HCT116 (cell line): ENCODE data around the gene DNMT3A. TPM values are rescaled to one million over a fixed set of nuclear protein-coding genes. Genes with fewer than 3 reads are reported as not detected.

Experiments used
- ATAC-seq: fragments of 200-7000 bp; cut with Tn5 transposase; 2 replicates; pipeline ENCODE4 v1.9.1; 2020; ENCODE audit warnings: mild to moderate bottlenecking, moderate library complexity
- BruUV-seq: library from RNA; stranded (reverse); fragments of 400-500 nt; replicated peaks from 2 replicates; lab custom pipeline; 2021; lab: Mats Ljungman, UMichigan
- CTCF ChIA-PET: fragments of 300-600 bp; sonication (Branson Sonifier 250); formaldehyde crosslinking; loops from one replicate; lab custom pipeline; 2021; ENCODE audit warnings: antibody characterized with exemption; lab: Charles Lee
- POLR2A ChIA-PET: fragments of 300-600, 350-600 bp; sonication (Branson Sonifier 250); formaldehyde crosslinking; loops from one replicate; lab custom pipeline; 2021; ENCODE audit warnings: antibody characterized with exemption; lab: Charles Lee
- RAD21 ChIA-PET, 2 experiments: fragments of 300-600 bp; sonication (Branson Sonifier 250); formaldehyde crosslinking; loops; one replicate each; lab custom pipeline; 2023; ENCODE audit warnings: low total read pairs in 2 of 2; ENCODE audit not compliant: uncharacterized antibody in 2 of 2, unreplicated experiment in 2 of 2, low non-redundant PET in 1 of 2; lab: Charles Lee
- DNase-seq: peaks from one replicate; pipeline ENCODE4 v3.0.0-alpha.2; 2010; ENCODE audit warnings: low read depth, low spot score
- H2AFZ ChIP-seq: fragments of 200-600 bp; shearing (Covaris generic), sonication (generic); 2 replicates; pipeline ENCODE4 v1.6.1; 2017; ENCODE audit warnings: low read depth, mixed run types, mixed read lengths, antibody characterized with exemption, low read length; ENCODE audit not compliant: poor library complexity, severe bottlenecking
- H3K27ac ChIP-seq: 2 replicates; pipeline ENCODE4 v1.5.1; 2012; ENCODE audit warnings: low read depth, low read length
- H3K27me3 ChIP-seq: fragments of 200-600 bp; sonication (generic); 2 replicates; pipeline ENCODE4 v1.6.1; 2016; ENCODE audit warnings: mixed run types, low read length, mixed read lengths; ENCODE audit not compliant: insufficient read depth
- H3K36me3 ChIP-seq, 2 experiments: fragments of 200-500 bp in 1 of 2; fragments of 200-600 bp in 1 of 2; sonication (Bioruptor generic) in 1 of 2; sonication (generic) in 1 of 2; 2 replicates each; pipeline versions ENCODE4 v1.5.1 to v1.6.1; 2014 to 2016; ENCODE audit warnings: low read length in 2 of 2, inconsistent platforms in 1 of 2, mixed read lengths in 1 of 2, mixed run types in 1 of 2; ENCODE audit not compliant: insufficient read depth in 2 of 2, control insufficient read depth in 1 of 2
- H3K4me1 ChIP-seq, 2 experiments: fragments of 200-600 bp in 1 of 2; sonication (generic) in 1 of 2; 2 replicates each; pipeline versions ENCODE4 v1.5.1 to v1.6.1; 2012 to 2017; ENCODE audit warnings: low read length in 2 of 2, inconsistent platforms in 1 of 2, mild to moderate bottlenecking in 1 of 2, mixed read lengths in 1 of 2, mixed run types in 1 of 2, moderate library complexity in 1 of 2; ENCODE audit not compliant: insufficient read depth in 2 of 2, control insufficient read depth in 1 of 2
- H3K4me2 ChIP-seq: fragments of 200-600 bp; sonication (generic); 2 replicates; pipeline ENCODE4 v1.6.1; 2017; ENCODE audit warnings: mixed run types, low read length, mixed read lengths
- H3K4me3 ChIP-seq, 2 experiments: fragments of 200-600 bp in 1 of 2; sonication (generic) in 1 of 2; replicated peaks in 1 of 2; 2 replicates each; pipeline ENCODE4 v1.5.1; 2011 to 2016; ENCODE audit warnings: low read length in 2 of 2, control low read depth in 1 of 2, low read depth in 1 of 2, mild to moderate bottlenecking in 1 of 2, mixed read lengths in 1 of 2, mixed run types in 1 of 2
- H3K79me2 ChIP-seq: fragments of 200-600 bp; sonication (generic); 2 replicates; pipeline ENCODE4 v1.6.1; 2017; ENCODE audit warnings: mild to moderate bottlenecking, mixed run types, low read length, moderate library complexity, mixed read lengths; ENCODE audit not compliant: insufficient read depth
- H3K9ac ChIP-seq: fragments of 200-600 bp; sonication (generic); 2 replicates; pipeline ENCODE4 v1.6.1; 2016; ENCODE audit warnings: low read length, mixed read lengths
- H3K9me2 ChIP-seq: fragments of 200-600 bp; sonication (generic), shearing (Covaris generic); 2 replicates; pipeline ENCODE4 v1.6.1; 2017; ENCODE audit warnings: mixed run types, mild to moderate bottlenecking, moderate library complexity; ENCODE audit not compliant: insufficient read depth
- H3K9me3 ChIP-seq, 2 experiments: fragments of 200-500 bp in 1 of 2; fragments of 200-600 bp in 1 of 2; sonication (Bioruptor generic) in 1 of 2; sonication (generic) in 1 of 2; 2 replicates each; pipeline ENCODE4 v1.6.1; 2014 to 2017; ENCODE audit warnings: low read length in 2 of 2, mixed read lengths in 2 of 2, inconsistent platforms in 1 of 2, low read depth in 1 of 2, mild to moderate bottlenecking in 1 of 2, mixed run types in 1 of 2, moderate library complexity in 1 of 2; ENCODE audit not compliant: control insufficient read depth in 1 of 2, insufficient read depth in 1 of 2
- H4K20me1 ChIP-seq: fragments of 200-600 bp; sonication (generic), shearing (Covaris generic); 2 replicates; pipeline ENCODE4 v1.6.1; 2017; ENCODE audit warnings: mixed run types, mild to moderate bottlenecking, moderate library complexity; ENCODE audit not compliant: insufficient read depth
- CBX3 ChIP-seq: IDR thresholded peaks from 2 replicates; pipeline ENCODE4 v1.6.1; 2012; ENCODE audit warnings: low read depth
- CEBPB ChIP-seq: IDR thresholded peaks from 2 replicates; pipeline ENCODE4 v1.6.1; 2012; ENCODE audit warnings: low read depth
- EGR1 ChIP-seq: IDR thresholded peaks from 2 replicates; pipeline ENCODE4 v1.6.1; 2012; ENCODE audit warnings: low read depth
- ELF1 ChIP-seq: IDR thresholded peaks from 2 replicates; pipeline ENCODE4 v1.6.1; 2012; ENCODE audit warnings: low read depth, borderline replicate concordance
- EZH2 ChIP-seq: fragments of 200-600 bp; sonication (generic); IDR thresholded peaks from 2 replicates; pipeline ENCODE4 v1.6.1; 2017; ENCODE audit warnings: antibody characterized with exemption, mixed run types
- EZH2phosphoT487 ChIP-seq: fragments of 200-600 bp; IDR thresholded peaks from 2 replicates; pipeline ENCODE4 v1.6.1; 2018; ENCODE audit warnings: antibody characterized with exemption, borderline replicate concordance
- FOSL1 ChIP-seq: IDR thresholded peaks from 2 replicates; pipeline ENCODE4 v1.6.1; 2012; ENCODE audit warnings: low read depth
- JUND ChIP-seq: IDR thresholded peaks from 2 replicates; pipeline ENCODE4 v1.6.1; 2012
- POLR2A ChIP-seq: IDR thresholded peaks from 2 replicates; pipeline ENCODE4 v1.7.0; 2011; ENCODE audit warnings: borderline replicate concordance; ENCODE audit not compliant: insufficient read depth, insufficient read length; ENCODE audit errors: extremely low read depth
- RAD21 ChIP-seq: IDR thresholded peaks from 2 replicates; pipeline ENCODE4 v1.6.1; 2012; ENCODE audit warnings: low read depth, mild to moderate bottlenecking
- REST ChIP-seq: IDR thresholded peaks from 2 replicates; pipeline ENCODE4 v1.6.1; 2012; ENCODE audit warnings: low read depth
- SIN3A ChIP-seq: IDR thresholded peaks from 2 replicates; pipeline ENCODE4 v1.6.1; 2012; ENCODE audit warnings: low read depth
- SP1 ChIP-seq: IDR thresholded peaks from 2 replicates; pipeline ENCODE4 v1.6.1; 2012; ENCODE audit warnings: low read depth
- SRF ChIP-seq: IDR thresholded peaks from 2 replicates; pipeline ENCODE4 v1.6.1; 2012; ENCODE audit warnings: low read depth
- YY1 ChIP-seq: IDR thresholded peaks from 2 replicates; pipeline ENCODE4 v1.6.1; 2011; ENCODE audit warnings: low read length, low read depth, moderate library complexity, mild to moderate bottlenecking; ENCODE audit not compliant: insufficient replicate concordance; ENCODE audit errors: extremely low read depth
- ZNF274 ChIP-seq: fragments of 200-500 bp; sonication (Bioruptor generic); IDR thresholded peaks from 2 replicates; pipeline ENCODE4 v1.6.1; 2014; ENCODE audit warnings: mild to moderate bottlenecking, low read depth, low read length, inconsistent platforms
- intact Hi-C: fragments of 100-400 bp; cut with micrococcal nuclease; formaldehyde crosslinking; loops from 2 replicates; pipeline ENCODE4 v1.10.0; 2022
- total RNA-seq: library from RNA; stranded (reverse); gene quantifications from one replicate; pipeline ENCODE4 v1.2.1, GENCODE V29; 2021; ENCODE audit not compliant: unreplicated experiment
- TF ChIP-seq, protein P1 (sequence below): IDR thresholded peaks from 2 replicates; pipeline ENCODE4 v1.6.1; 2012

The DNMT3A gene
- total RNA-seq, 1 experiment from 2014 or later, result 14.3 TPM

- CTCF ChIA-PET, result interaction anchor here (1.4 to 2.5 kb wide), 3 partner anchors 10 to 437 kb away, joined by 3 to 16 read pairs (median 6); no protein-coding TSS in a partner anchor
- DNase-seq (no peak), ATAC-seq (no peak)
- Histone ChIP-seq H2AFZ (no peak overlapping the region), H3K4me2 (no peak overlapping the region), H3K4me1 (peaks cover 0 to 8% of the 10 kb centered on the region in 2 experiments; a peak in 3 of 4 replicates), H3K9ac (no peak overlapping the region), H3K9me2 (no peaks in the 10 kb centered on the region), H3K27me3 (no peaks in the 10 kb centered on the region), H3K4me3 (no peak overlapping the region), H3K79me2 (no peaks in the 10 kb centered on the region), H3K36me3 (no peaks in the 10 kb centered on the region), H3K27ac (no peak overlapping the region), H3K9me3 (no peaks in the 10 kb centered on the region), H4K20me1 (no peaks in the 10 kb centered on the region)
- no TSS peak for BruUV-seq
- RAD21 ChIA-PET, result interaction anchor here in 1 of 2 experiments (0.6 kb wide), 1 partner anchor 806 kb away, joined by 4 read pairs; no protein-coding TSS in a partner anchor
- intact Hi-C loops, result no loop called here
- TF ChIP-seq RAD21 (no peak), YY1 (no peak), ELF1 (no peak), SRF (no peak), JUND (no peak), EZH2phosphoT487 (no peak), CBX3 (no peak), SP1 (no peak), SIN3A (no peak), CEBPB (no peak), EZH2 (no peak), POLR2A (no peak)
- TF ChIP-seq, protein P1, sequence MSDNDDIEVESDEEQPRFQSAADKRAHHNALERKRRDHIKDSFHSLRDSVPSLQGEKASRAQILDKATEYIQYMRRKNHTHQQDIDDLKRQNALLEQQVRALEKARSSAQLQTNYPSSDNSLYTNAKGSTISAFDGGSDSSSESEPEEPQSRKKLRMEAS, result no peak
- POLR2A ChIA-PET, result no interaction called here
These were observed 114.1 kb downstream of the DNMT3A start for GRCh38 chr2:25227576-25227975.

DNA sequence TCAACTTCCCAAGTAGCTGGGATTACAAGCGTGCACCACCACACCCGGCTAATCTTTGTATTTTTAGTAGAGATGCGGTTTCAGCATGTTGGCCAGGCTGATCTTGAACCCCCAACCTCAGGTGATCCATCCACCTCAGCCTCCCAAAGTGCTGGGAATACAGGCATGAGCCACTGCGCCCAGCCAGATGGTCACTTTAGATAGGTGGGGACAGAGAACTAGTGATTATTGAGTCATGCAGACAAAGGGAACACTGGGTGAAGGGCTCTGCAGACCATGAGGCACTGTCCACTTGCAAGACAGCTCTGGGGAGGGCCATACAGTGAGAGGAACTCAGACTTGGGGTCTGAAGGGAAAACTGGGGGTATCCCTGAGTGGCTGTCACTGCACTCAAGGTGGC is 114.9 kb downstream of the DNMT3A start:
- no TSS peak for BruUV-seq
- H3K4me1 ChIP-seq, result peaks cover 0 to 8% of the 10 kb centered on the region in 2 experiments; a peak in 3 of 4 replicates
- H3K9ac ChIP-seq, result no peak overlapping the region
- RAD21 ChIA-PET, result no interaction called here
- no peaks in the 10 kb centered on the region for H4K20me1 ChIP-seq
- H3K27ac ChIP-seq, result no peak overlapping the region
- H3K9me3 ChIP-seq, result no peaks in the 10 kb centered on the region
- DNase-seq, result no peak
- H3K4me2 ChIP-seq, result no peak overlapping the region
- no peaks in the 10 kb centered on the region for H3K36me3 ChIP-seq
- POLR2A ChIA-PET, result no interaction called here
- intact Hi-C loops, result no loop called here
- no peaks in the 10 kb centered on the region for H3K79me2 ChIP-seq
- H3K9me2 ChIP-seq, result no peaks in the 10 kb centered on the region
- ATAC-seq, result no peak
- no peak overlapping the region for H3K4me3 ChIP-seq
- no peak overlapping the region for H2AFZ ChIP-seq
- CTCF ChIA-PET, result interaction anchor here (2.2 to 2.5 kb wide), 2 partner anchors 9 to 251 kb away, joined by 6 to 16 read pairs; no protein-coding TSS in a partner anchor
- H3K27me3 ChIP-seq, result no peaks in the 10 kb centered on the region
- no peak for TF ChIP-seq POLR2A
- TF ChIP-seq SIN3A, result no peak
- no peak for TF ChIP-seq EGR1
- TF ChIP-seq CEBPB, result no peak
- TF ChIP-seq EZH2phosphoT487, result no peak
- no peak for TF ChIP-seq SRF
- TF ChIP-seq REST, result no peak
- no peak for TF ChIP-seq ELF1
- no peak for TF ChIP-seq JUND
- TF ChIP-seq ZNF274, result no peak
- no peak for TF ChIP-seq EZH2
- TF ChIP-seq FOSL1, result no peak
